ENCODE data around the gene ALG8. TPM values are rescaled to one million over a fixed set of nuclear protein-coding genes. Genes with fewer than 3 reads are reported as not detected.

ALG8 gene
- polyA plus RNA-seq, 1 of the 3 experiments (the other 2 are of a cell fraction), result 42.0 TPM

GRCh38 chr11:78083021-78083420, 56.4 kb downstream of the ALG8 start:
- ChIA-PET POLR2A (no interaction called here), CTCF (no interaction called here)
- Histone ChIP-seq H3K27ac (ENCODE audit: low read depth in 2 of 2, low read length in 1 of 2) (no peak overlapping the region), H3K4me1 (ENCODE audit: control insufficient read depth in 1 of 2, insufficient read depth in 2 of 2, low read depth in 1 of 2, low read length in 1 of 2) (peaks cover 8 to 13% of the 10 kb centered on the region in 2 experiments; a peak in 2 of 4 replicates), H4K20me1 (ENCODE audit: insufficient read depth) (no peaks in the 10 kb centered on the region), H3K9me2 (no peaks in the 10 kb centered on the region), H3K9me3 (no peaks in the 10 kb centered on the region), H3K36me3 (replicated peaks in 1 of 2; ENCODE audit: control insufficient read depth in 1 of 2, insufficient read depth in 2 of 2, low read length in 1 of 2) (no peaks in the 10 kb centered on the region), H3K79me2 (ENCODE audit: insufficient read depth) (peaks cover 17% of the 10 kb centered on the region), H3K4me3 (ENCODE audit: low read depth in 2 of 2, low read length in 1 of 2) (no peak overlapping the region), H3K4me2 (no peak overlapping the region), H3K9ac (no peak overlapping the region), H3F3A (replicated peaks; ENCODE audit: insufficient read depth) (peaks cover 7% of the 10 kb centered on the region), H2AFZ (ENCODE audit: low read depth) (no peak overlapping the region), H3K27me3 (ENCODE audit: insufficient read depth) (no peaks in the 10 kb centered on the region)
- 83% methylated on average over 2 of the region's 4 CpGs for WGBS (ENCODE audit: low lambda C conversion rate)
- no peak for TF ChIP-seq GATA2 (CRISPR knock-in tag; IDR thresholded peaks at IDR 0.05)
- no peak for TF ChIP-seq RAD21 (IDR thresholded peaks at IDR 0.05; ENCODE audit: low read length)
- no peak for TF ChIP-seq FOXJ3 (CRISPR knock-in tag; IDR thresholded peaks at IDR 0.05)
- TF ChIP-seq POLR2AphosphoS5 (IDR thresholded peaks at IDR 0.05; ENCODE audit: low read depth, low read length), result no peak
- TF ChIP-seq CTCF (IDR thresholded peaks at IDR 0.05), result no peak
- no peak for TF ChIP-seq TCF12 (IDR thresholded peaks at IDR 0.05)
- no peak for TF ChIP-seq ZBTB33 (IDR thresholded peaks at IDR 0.05; ENCODE audit: borderline replicate concordance, low read depth)
- no peak for TF ChIP-seq TAF1 (IDR thresholded peaks at IDR 0.05; ENCODE audit: borderline replicate concordance, low read depth, low read length)
- TF ChIP-seq NFIC (IDR thresholded peaks at IDR 0.05; ENCODE audit: borderline replicate concordance), result no peak
- TF ChIP-seq SIN3A (IDR thresholded peaks at IDR 0.05; ENCODE audit: borderline replicate concordance, low read depth, low read length), result no peak
- no peak for TF ChIP-seq JUND (IDR thresholded peaks at IDR 0.05)
- no peak for TF ChIP-seq MEF2A (IDR thresholded peaks at IDR 0.05; ENCODE audit: borderline replicate concordance, low read depth)
- no peak for TF ChIP-seq TEAD4 (IDR thresholded peaks at IDR 0.05; ENCODE audit: borderline replicate concordance, insufficient read depth)
- TF ChIP-seq PBX3 (IDR thresholded peaks at IDR 0.05), result no peak
- no peak for TF ChIP-seq GABPA (IDR thresholded peaks at IDR 0.05; ENCODE audit: low read depth)
- TF ChIP-seq FOXM1 (IDR thresholded peaks at IDR 0.05; ENCODE audit: low read depth), result no peak
- TF ChIP-seq RCOR1 (IDR thresholded peaks at IDR 0.05; ENCODE audit: low read length), result no peak
- no peak for DNase-seq
